ENCODE data around the gene TRAF1.

Gene TRAF1

DNA sequence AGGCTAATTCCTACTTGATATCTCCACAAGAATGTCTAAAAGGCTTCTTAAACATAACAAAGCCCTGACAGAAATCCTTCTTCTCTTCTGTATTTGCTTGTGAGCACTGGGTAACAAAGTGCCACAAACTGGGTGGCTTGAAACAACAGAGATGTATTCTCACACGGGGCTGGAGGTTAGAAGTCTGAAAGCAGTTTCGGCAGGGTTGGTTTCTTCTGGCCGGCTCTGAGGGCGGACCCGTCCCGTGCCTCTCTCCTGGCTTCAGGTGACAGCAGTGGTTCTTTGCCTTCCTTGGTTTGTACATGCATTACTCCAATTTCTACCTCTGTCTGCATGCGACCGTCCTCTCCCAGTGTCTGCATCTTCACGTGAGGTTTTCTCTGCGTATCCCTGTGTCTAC, 14.0 kb upstream of the TRAF1 start:
- DNase-seq, result no peak

DNA sequence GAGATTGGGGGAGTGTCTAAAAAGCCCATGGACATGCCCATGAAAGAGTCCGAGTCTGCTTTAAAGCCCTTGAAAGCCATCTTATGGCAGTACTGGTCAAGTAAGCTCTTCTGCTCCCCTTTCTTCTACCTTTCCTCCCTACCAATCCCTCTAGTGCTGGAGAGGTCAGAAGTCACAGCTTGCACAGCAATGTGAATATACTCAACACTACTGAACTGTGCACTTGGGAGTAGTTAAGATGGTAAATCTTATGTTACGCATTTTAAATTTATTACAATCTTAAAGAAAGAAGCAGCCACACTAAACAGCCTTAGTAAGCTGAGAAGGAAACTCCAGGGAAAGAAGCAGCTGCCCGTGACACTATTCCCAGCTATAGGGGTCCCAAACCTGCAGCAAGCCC, 12.3 kb upstream of the TRAF1 start:
- no peak for DNase-seq

GRCh38 chr9:120937596-120937995, 11.0 kb upstream of the TRAF1 start:
- DNase-seq, result no peak

GRCh38 chr9:120937127-120937526, 10.5 kb upstream of the TRAF1 start:
- no peak for DNase-seq

DNA sequence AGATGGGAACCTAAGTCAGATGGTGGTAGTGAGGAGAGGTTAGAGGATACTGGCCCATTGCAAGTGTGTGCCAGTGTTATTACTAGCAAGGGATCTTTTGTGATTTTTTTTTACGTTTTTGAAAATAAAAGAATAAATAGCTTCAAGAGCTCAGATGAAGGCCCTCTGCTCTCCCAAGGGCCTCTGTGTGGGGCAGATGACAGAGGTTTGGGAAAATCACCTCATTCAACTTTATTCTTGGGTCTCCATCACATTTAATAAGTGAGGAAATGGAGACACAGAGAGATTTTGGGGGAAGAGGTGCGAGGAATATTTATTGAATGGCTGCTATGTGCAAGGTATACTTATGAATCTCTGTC, 10.1 kb upstream of the TRAF1 start:
- DNase-seq, result no peak

- DNase-seq, result peak; percentile 73
Measured at GRCh38 chr9:120936011-120936763, 9.6 kb upstream of the TRAF1 start.

DNA sequence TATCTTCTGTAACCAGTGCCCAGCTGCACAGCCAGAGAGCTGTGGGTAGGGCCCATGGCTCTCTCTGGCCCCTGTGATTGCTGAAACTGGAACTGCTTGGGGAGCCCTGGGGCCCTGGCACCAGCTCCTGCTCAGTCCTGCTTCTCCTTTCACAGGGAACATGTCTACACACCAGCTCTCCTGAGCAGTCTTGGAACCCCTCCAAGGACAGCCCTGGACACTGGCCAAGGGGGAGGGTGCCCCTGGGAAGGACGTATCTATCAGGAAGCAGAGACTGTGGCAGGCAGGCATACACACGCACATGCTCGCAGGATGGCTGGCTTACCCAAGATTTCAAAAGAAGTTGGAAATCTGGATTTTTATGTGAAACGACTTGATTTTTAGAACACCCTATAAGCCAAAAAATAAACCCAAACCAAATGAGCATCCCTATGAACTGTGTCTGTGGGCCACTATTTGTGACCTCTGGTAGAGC, 8.8 kb upstream of the TRAF1 start:
- peak; percentile 64 for DNase-seq

DNA sequence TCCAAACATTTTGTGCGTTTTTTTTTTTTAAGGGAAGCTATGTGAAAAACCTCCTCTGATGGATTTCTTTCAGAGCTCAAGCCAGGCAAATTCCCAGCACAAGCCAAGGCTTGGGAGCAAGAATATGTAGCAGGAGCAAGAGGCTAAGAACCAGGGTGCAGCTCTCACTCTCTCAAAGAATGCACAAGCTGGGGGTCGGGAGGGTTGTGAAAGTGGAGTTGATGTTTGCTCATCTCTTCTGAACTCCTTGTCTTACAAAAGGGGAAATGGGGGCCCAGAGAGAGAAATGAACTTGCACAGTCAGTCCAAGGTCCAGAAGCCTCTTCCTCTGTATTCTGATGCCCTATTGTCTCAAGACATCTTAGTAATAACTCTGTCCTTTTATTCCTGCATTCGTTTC, 7.7 kb upstream of the TRAF1 start:
- DNase-seq, result no peak

DNA sequence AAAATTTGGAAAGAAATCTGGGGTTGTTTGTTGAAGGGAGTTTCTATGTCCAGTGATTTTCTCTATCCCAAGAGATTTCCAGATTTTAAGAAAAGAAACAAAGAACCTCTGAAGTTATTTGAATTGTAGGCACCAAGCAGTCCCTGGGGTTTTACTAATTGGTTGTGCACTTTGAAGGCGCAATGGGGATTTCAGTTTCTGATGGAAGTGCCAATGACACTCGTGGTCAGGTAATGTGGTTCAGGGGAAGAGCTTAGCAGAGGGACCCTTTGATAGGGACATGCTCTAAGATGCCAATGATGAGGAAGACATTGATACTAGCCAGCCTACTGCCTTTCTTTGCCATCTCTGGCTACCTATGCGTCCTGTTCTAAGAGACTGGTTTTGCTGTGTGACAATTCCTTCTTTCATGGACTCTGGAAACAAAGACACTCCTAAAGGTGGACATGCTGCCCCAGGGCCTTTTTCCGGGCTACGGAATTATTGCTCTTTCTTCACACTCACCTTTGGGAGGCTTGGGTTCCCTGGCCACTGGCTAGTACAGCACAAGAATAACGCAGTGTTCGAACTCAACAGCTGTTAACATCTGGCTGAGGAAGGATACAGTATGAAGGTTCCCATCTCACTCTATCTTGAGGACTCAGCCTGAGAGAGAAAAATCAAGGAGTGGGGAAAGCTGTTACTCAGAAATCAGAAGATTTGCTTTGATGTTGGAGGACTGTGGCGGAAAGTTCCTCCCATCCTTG, 6.9 kb upstream of the TRAF1 start:
- no peak for DNase-seq

DNA sequence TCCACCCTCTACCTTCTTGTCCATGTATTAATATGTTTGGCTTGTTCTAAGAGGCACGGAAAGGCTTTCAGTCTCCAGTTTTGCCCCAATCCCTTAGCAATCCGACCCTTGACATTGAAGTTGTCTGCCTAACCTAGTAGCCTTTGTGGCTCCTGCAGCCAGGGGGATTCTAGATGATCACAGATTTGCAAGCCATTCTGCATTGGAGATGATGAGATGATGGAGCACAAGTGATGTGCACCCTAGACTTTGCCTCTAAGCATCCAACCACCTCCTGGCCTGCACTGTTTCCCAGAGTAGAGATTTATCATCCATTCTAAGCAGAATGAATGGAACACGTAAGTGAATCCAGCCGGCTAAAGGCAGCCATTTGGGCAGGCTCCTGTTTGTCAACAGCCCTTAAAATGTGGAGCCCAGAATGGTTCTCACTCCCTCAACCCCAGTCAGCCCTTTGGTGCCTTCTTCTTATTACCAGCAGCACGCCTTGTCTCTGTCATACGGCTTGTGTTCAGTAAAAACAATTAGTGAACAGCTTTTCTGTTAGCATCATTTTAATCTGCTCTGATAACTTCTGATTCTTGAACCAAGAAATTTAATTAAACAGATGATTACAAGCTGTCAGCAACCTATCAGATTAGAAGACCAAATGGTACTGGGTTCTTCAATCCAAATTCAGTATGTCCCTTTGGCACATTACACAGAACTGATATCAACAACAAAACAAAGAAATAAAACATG, 5.7 kb upstream of the TRAF1 start:
- DNase-seq, result no peak

DNA sequence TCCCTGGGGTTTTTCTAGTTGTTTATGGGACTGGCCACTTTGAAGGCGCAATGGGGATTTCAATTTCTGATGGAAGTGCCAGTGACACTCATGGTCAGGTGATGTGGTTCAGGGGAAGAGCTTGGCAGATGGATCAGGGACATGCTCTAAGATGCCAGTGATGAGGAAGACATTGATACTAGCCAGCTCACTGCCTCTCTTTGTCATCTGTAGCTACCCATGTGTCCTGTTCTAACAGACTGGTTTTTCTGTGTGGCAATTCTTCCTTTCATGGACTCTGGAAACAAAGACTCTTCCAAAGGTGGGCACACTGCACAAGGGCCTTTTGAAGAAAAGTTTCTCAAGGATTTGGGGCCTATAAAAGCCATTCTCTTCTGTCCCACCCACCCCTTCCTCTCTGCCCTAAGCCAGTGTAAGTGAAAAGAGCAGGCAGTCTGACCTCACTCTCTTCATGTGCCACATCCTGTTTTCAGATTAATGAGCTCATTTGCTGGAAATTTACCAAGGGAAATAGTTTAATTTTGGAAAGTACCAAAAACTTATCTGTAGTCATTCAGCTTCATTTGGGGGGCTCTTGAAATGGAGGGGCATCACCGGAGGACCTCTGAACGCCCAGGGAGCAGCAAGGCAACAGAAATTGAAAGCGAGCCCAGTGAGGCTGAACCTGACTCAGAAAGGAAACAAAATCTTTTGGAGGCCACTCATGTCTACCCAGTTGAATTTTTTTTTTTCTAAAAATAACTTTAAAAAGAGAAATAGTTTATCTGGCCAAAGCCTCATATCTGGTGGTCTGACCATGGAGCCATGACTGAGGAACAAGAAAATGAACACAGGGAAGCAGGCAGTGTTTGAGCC, 4.9 kb upstream of the TRAF1 start:
- peak; percentile 30 for DNase-seq

- no peak for DNase-seq
Measured at GRCh38 chr9:120929229-120929791, 2.7 kb upstream of the TRAF1 start.

GRCh38 chr9:120928483-120929228, 2.1 kb upstream of the TRAF1 start:
- DNase-seq, result no peak

GRCh38 chr9:120928015-120928482, 1.5 kb upstream of the TRAF1 start:
- DNase-seq, result no peak

GRCh38 chr9:120927269-120928014, 846 bp upstream of the TRAF1 start:
- DNase-seq, result no peak

GRCh38 chr9:120925535-120926396, 830 bp downstream of the TRAF1 start:
- DNase-seq, result no peak

DNA sequence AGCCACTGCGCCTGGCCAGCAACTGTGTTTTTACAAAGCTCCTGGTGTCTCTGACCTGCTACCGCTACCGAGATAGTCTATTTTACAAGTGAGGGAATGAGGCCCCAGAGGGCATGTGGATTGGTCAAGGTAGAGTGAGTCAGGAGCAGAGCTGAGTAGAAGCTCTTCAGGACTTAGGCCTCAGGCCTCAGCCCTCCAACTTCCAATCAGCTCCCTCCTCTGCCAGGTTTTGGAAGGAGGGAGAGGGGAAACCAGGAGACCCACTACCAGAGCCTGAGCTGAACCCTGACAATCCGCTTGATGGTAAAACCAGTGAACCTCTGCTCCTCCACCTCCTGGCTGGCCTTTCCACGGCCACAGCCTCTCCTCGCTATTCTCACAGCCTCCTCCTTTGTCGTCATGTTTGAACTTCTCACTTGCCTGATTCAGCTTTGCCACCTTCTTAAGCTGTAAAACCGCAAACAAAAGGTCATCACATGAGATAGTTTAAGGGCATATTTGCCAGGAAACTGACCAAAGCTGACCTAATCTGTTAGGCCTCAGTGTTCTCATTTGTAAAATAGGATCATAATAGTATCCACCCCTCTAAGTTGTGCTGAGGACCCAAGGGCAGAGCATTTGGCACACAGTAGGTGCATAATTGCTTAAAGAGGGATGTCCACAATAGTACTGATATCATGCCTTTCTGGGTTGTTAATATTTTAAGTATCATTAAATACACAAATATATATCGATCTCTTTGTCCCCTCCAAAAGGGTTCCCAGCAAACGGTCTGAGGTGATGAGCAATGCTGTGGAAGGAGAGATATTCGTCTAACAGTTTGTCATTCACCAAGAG, 1.7 kb downstream of the TRAF1 start:
- no peak for DNase-seq

DNA sequence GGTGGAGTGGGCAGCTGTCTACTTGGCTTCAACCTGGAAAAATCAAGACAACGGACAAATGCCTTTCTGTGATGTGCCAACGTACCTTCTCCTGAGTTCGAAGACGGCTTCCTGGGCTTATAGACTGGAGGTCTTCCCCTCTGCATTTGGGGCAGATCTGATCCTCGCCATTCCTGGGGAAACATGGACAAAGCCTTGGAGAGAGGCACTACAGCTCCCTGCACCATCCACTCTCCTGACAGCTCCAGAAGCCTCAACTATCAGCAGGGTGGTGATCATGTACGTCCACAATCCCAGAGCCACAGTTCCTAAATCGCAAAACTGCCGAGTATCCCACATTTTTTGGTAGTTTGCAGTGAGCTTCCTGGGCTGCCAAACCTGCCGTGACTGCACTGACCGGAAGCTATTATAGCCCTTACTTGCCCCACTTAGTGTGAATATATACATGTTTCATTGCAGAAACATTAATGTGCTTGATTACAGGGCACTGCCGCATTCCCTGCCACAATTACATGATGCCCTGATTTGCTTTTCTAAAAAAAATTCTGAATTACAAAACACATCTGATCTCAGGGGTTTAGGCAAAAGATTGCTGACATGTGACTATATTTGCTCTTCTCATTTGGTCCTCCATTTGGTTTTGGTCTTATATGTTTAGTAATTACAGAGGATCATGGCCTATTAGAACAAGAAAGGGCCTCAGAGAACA, 2.8 kb downstream of the TRAF1 start:
- no peak for DNase-seq
